H1 (cell line): ENCODE measurements around the gene EPSTI1. TPM values are rescaled to one million over a fixed set of nuclear protein-coding genes. Genes with fewer than 3 reads are reported as not detected.

Source experiments
- CTCF ChIA-PET: fragments of 300-600 bp; sonication (Branson Sonifier 250); formaldehyde crosslinking; loops from one replicate; lab custom pipeline; 2021; ENCODE audit not compliant: partially characterized antibody; lab: Charles Lee
- POLR2A ChIA-PET: fragments of 300-600 bp; sonication (Branson Sonifier 250); formaldehyde crosslinking; loops from one replicate; lab custom pipeline; 2021; ENCODE audit warnings: inconsistent platforms; ENCODE audit not compliant: partially characterized antibody; lab: Charles Lee
- DNase-seq, 2 experiments: peaks; one replicate each; pipeline versions ENCODE4 v3.0.0 to v3.0.0-alpha.2; 2010 to 2022; ENCODE audit warnings: low spot score in 2 of 2, low read depth in 1 of 2, mixed read lengths in 1 of 2
- FAIRE-seq: peaks from 2 replicates; lab custom pipeline; 2011; peaks lifted over from hg19 to GRCh38; lab: Jason Lieb, UNC
- H2AFZ ChIP-seq: 2 replicates; pipeline ENCODE4 v1.8.1; 2012; ENCODE audit warnings: low read length, inconsistent platforms
- H2AK5ac ChIP-seq: 2 replicates; pipeline ENCODE4 v1.6.1; 2013; ENCODE audit warnings: low read depth, low read length
- H2BK120ac ChIP-seq: replicated peaks from 2 replicates; pipeline ENCODE3; 2013; ENCODE audit warnings: low read depth, low read length, inconsistent platforms
- H2BK12ac ChIP-seq: 2 replicates; pipeline ENCODE4 v1.6.1; 2013; ENCODE audit warnings: low read depth, low read length
- H2BK15ac ChIP-seq: 2 replicates; pipeline ENCODE4 v1.6.1; 2013; ENCODE audit warnings: low read length
- H2BK20ac ChIP-seq: 2 replicates; pipeline ENCODE4 v1.6.1; 2013; ENCODE audit warnings: low read length
- H2BK5ac ChIP-seq: 2 replicates; pipeline ENCODE4 v1.6.1; 2013; ENCODE audit warnings: low read depth, low read length
- H3K14ac ChIP-seq: 2 replicates; pipeline ENCODE4 v1.6.1; 2013; ENCODE audit warnings: inconsistent platforms; ENCODE audit not compliant: insufficient read length
- H3K18ac ChIP-seq: 2 replicates; pipeline ENCODE4 v1.6.1; 2013; ENCODE audit warnings: low read length; ENCODE audit errors: extremely low read depth
- H3K23ac ChIP-seq: 2 replicates; pipeline ENCODE4 v1.6.1; 2013; ENCODE audit warnings: inconsistent platforms; ENCODE audit not compliant: insufficient read length
- H3K23me2 ChIP-seq: 2 replicates; pipeline ENCODE4 v1.6.1; 2013; ENCODE audit warnings: low read depth, low read length
- H3K27ac ChIP-seq: 2 replicates; pipeline ENCODE4 v1.6.1; 2011; ENCODE audit warnings: low read depth, low read length, inconsistent platforms
- H3K27me3 ChIP-seq, 4 experiments: replicated peaks in 1 of 4; 1 replicate in 1 of 4; 2 replicates in 3 of 4; pipeline versions ENCODE4 v1.6.1 to v1.8.1; 2011 to 2013; ENCODE audit warnings: low read length in 3 of 4, mild to moderate bottlenecking in 3 of 4, inconsistent platforms in 2 of 4, mixed read lengths in 2 of 4, moderate library complexity in 1 of 4; ENCODE audit not compliant: control insufficient read depth in 3 of 4, insufficient read depth in 3 of 4; ENCODE audit errors: extremely low read depth in 1 of 4
- H3K36me3 ChIP-seq, 4 experiments: 2 replicates each; pipeline versions ENCODE4 v1.6.1 to v1.8.1; 2011 to 2013; ENCODE audit warnings: mild to moderate bottlenecking in 4 of 4, low read length in 3 of 4, moderate library complexity in 2 of 4, control low read depth in 1 of 4, inconsistent platforms in 1 of 4; ENCODE audit not compliant: insufficient read depth in 4 of 4, control insufficient read depth in 2 of 4
- H3K4ac ChIP-seq: replicated peaks from 2 replicates; pipeline ENCODE3; 2013; ENCODE audit warnings: low read length, low read depth, mixed read lengths, inconsistent platforms; ENCODE audit not compliant: insufficient read length
- H3K4me1 ChIP-seq, 4 experiments: replicated peaks in 1 of 4; 1 replicate in 1 of 4; 2 replicates in 3 of 4; pipeline versions ENCODE4 v1.6.1 to v1.8.1; 2011 to 2013; ENCODE audit warnings: low read length in 3 of 4, inconsistent platforms in 2 of 4, mixed read lengths in 1 of 4; ENCODE audit not compliant: insufficient read depth in 4 of 4, control insufficient read depth in 3 of 4
- H3K4me2 ChIP-seq, 2 experiments: 2 replicates each; pipeline versions ENCODE4 v1.6.1 to v1.8.1; 2011 to 2013; ENCODE audit warnings: low read depth in 2 of 2, low read length in 2 of 2, control low read depth in 1 of 2, inconsistent platforms in 1 of 2, mild to moderate bottlenecking in 1 of 2; ENCODE audit not compliant: insufficient read depth in 1 of 2
- H3K4me3 ChIP-seq, 4 experiments: fragments of 200-600, 300-600 bp in 1 of 4; sonication (generic), shearing (Covaris generic), sonication (Bioruptor Twin) in 1 of 4; 2 replicates each; pipeline versions ENCODE4 v1.5.1 to v1.8.1; 2011 to 2016; ENCODE audit warnings: low read length in 4 of 4, low read depth in 3 of 4, control low read depth in 2 of 4, inconsistent platforms in 2 of 4, mild to moderate bottlenecking in 2 of 4, mixed read lengths in 1 of 4, moderate library complexity in 1 of 4; ENCODE audit not compliant: insufficient read depth in 2 of 4; ENCODE audit errors: extremely low read depth in 1 of 4
- H3K56ac ChIP-seq: replicated peaks from 2 replicates; pipeline ENCODE3; 2013; ENCODE audit warnings: low read depth, mild to moderate bottlenecking, mixed read lengths, low read length, inconsistent platforms; ENCODE audit not compliant: insufficient read length
- H3K79me1 ChIP-seq: 2 replicates; pipeline ENCODE4 v1.6.1; 2013; ENCODE audit warnings: low read depth, low read length, control low read depth
- H3K79me2 ChIP-seq, 2 experiments: 2 replicates each; pipeline versions ENCODE4 v1.6.1 to v1.8.1; 2012 to 2013; ENCODE audit warnings: low read length in 2 of 2, mild to moderate bottlenecking in 2 of 2, inconsistent platforms in 1 of 2; ENCODE audit not compliant: insufficient read depth in 2 of 2, control insufficient read depth in 1 of 2
- H3K9ac ChIP-seq, 4 experiments: replicated peaks in 1 of 4; 1 replicate in 1 of 4; 2 replicates in 3 of 4; pipeline versions ENCODE4 v1.6.1 to v1.8.1; 2011 to 2013; ENCODE audit warnings: low read depth in 3 of 4, low read length in 3 of 4, control low read depth in 2 of 4, mild to moderate bottlenecking in 2 of 4, moderate library complexity in 2 of 4, inconsistent platforms in 1 of 4; ENCODE audit errors: extremely low read depth in 1 of 4
- H3K9me3 ChIP-seq, 2 experiments: 2 replicates each; pipeline versions ENCODE4 v1.6.1 to v1.8.1; 2012 to 2013; ENCODE audit warnings: mild to moderate bottlenecking in 2 of 2, moderate library complexity in 2 of 2, control low read depth in 1 of 2, inconsistent platforms in 1 of 2, low read depth in 1 of 2, low read length in 1 of 2, mixed read lengths in 1 of 2; ENCODE audit not compliant: insufficient read depth in 2 of 2
- H4K20me1 ChIP-seq, 2 experiments: replicated peaks in 1 of 2; 2 replicates each; pipeline versions ENCODE3 to v1.8.1; 2011 to 2013; ENCODE audit warnings: inconsistent platforms in 2 of 2, low read length in 2 of 2, mild to moderate bottlenecking in 1 of 2; ENCODE audit not compliant: insufficient read depth in 2 of 2, control insufficient read depth in 1 of 2
- H4K5ac ChIP-seq: 2 replicates; pipeline ENCODE4 v1.6.1; 2013; ENCODE audit warnings: low read length, low read depth, mixed read lengths, inconsistent platforms; ENCODE audit not compliant: insufficient read length
- H4K8ac ChIP-seq: 2 replicates; pipeline ENCODE4 v1.8.0; 2013; ENCODE audit warnings: mild to moderate bottlenecking, moderate library complexity, low read length, inconsistent platforms; ENCODE audit not compliant: insufficient read depth; ENCODE audit errors: extremely low read depth
- H4K91ac ChIP-seq: replicated peaks from 2 replicates; pipeline ENCODE3; 2013; ENCODE audit warnings: low read length, mixed read lengths, inconsistent platforms; ENCODE audit not compliant: insufficient read length
- CTBP2 ChIP-seq: IDR thresholded peaks from 2 replicates; pipeline ENCODE4 v1.7.0; 2011; ENCODE audit warnings: borderline replicate concordance, mild to moderate bottlenecking, moderate library complexity, mixed read lengths, low read length; ENCODE audit not compliant: insufficient read depth, insufficient read length
- EP300 ChIP-seq, 2 experiments: IDR thresholded peaks; 1 replicate in 1 of 2; 2 replicates in 1 of 2; pipeline ENCODE4 v1.6.1; 2011 to 2012; ENCODE audit warnings: low read depth in 2 of 2, low read length in 2 of 2, mild to moderate bottlenecking in 2 of 2, borderline replicate concordance in 1 of 2, inconsistent platforms in 1 of 2, moderate library complexity in 1 of 2
- JUN ChIP-seq: IDR thresholded peaks from 2 replicates; pipeline ENCODE4 v1.6.1; 2011; ENCODE audit warnings: low read depth, mild to moderate bottlenecking, improper control_type of control experiment, low read length
- JUND ChIP-seq: IDR thresholded peaks from 2 replicates; pipeline ENCODE4 v1.6.1; 2011; ENCODE audit warnings: mild to moderate bottlenecking, improper control_type of control experiment, low read length
- POLR2A ChIP-seq, 2 experiments: IDR thresholded peaks; 1 replicate in 1 of 2; 2 replicates in 1 of 2; pipeline ENCODE4 v1.6.1; 2011; ENCODE audit warnings: low read depth in 2 of 2, low read length in 2 of 2, mild to moderate bottlenecking in 2 of 2; ENCODE audit errors: control extremely low read depth in 1 of 2
- POU5F1 ChIP-seq: IDR thresholded peaks from 2 replicates; pipeline ENCODE4 v1.6.1; 2011; ENCODE audit warnings: low read depth, mild to moderate bottlenecking, low read length, moderate library complexity
- RAD21 ChIP-seq, 2 experiments: IDR thresholded peaks in 1 of 2; conservative IDR thresholded peaks in 1 of 2; 2 replicates each; pipeline ENCODE4 v1.6.1; 2011; ENCODE audit warnings: low read depth in 2 of 2, low read length in 2 of 2, improper control_type of control experiment in 1 of 2, inconsistent platforms in 1 of 2, mild to moderate bottlenecking in 1 of 2, moderate library complexity in 1 of 2
- RBBP5 ChIP-seq: IDR thresholded peaks from 2 replicates; pipeline ENCODE4 v1.7.1; 2012; ENCODE audit warnings: low read depth, mild to moderate bottlenecking, inconsistent platforms, low read length, moderate library complexity, borderline replicate concordance
- RXRA ChIP-seq: IDR thresholded peaks from 2 replicates; pipeline ENCODE4 v1.6.1; 2011; ENCODE audit warnings: low read depth, mild to moderate bottlenecking, low read length, moderate library complexity; ENCODE audit not compliant: insufficient read depth
- TAF1 ChIP-seq: IDR thresholded peaks from 2 replicates; pipeline ENCODE4 v1.6.1; 2011; ENCODE audit warnings: mild to moderate bottlenecking, low read depth, low read length
- WGBS, 2 experiments: shearing (Covaris generic) in 1 of 2; methylation state at CpG; one replicate each; pipeline versions ENCODE4 v1.1.6 to v1.1.7; 2013 to 2015; ENCODE audit warnings: low lambda C conversion rate in 2 of 2, mixed read lengths in 2 of 2, inconsistent platforms in 1 of 2, low coverage in 1 of 2, missing lambda C conversion rate in 1 of 2; ENCODE audit not compliant: insufficient replicate concordance in 2 of 2, insufficient coverage in 1 of 2, insufficient read length in 1 of 2; ENCODE audit errors: extremely low coverage in 1 of 2, missing lambda C conversion rate in 1 of 2; 5-methylcytosine and 5-hydroxymethylcytosine counted together
- polyA plus RNA-seq, 7 experiments: library from polyadenylated mRNA; depleted of rRNA in 3 of 7; stranded (reverse) in 5 of 7; unstranded in 2 of 7; fragments of >200 nt in 5 of 7; fragments of 200-250 nt in 2 of 7; gene quantifications; 1 replicate in 5 of 7; 2 replicates in 1 of 7; 4 replicates in 1 of 7; pipeline versions ENCODE4 v1.2.1 to v1.2.3, GENCODE V29; 2011 to 2013; ENCODE audit warnings: missing spikeins in 2 of 7, mixed read lengths in 2 of 7
- total RNA-seq: library from RNA; stranded (reverse); fragmentation: NEBNext Ultra II Directional; extraction: Animal tissue kit (Norgen Biotek cat#: 25700); gene quantifications from 2 replicates; pipeline ENCODE4 v1.2.1, GENCODE V29; 2021
- TF ChIP-seq, protein P1 (sequence below): IDR thresholded peaks from 2 replicates; pipeline ENCODE4 v1.6.1; 2011; ENCODE audit warnings: low read depth, mild to moderate bottlenecking, low read length; ENCODE audit not compliant: insufficient read depth
- TF ChIP-seq, protein P2 (sequence below): IDR thresholded peaks from 2 replicates; pipeline ENCODE4 v1.6.1; 2011; ENCODE audit warnings: low read length, improper control_type of control experiment

Gene EPSTI1
- total and polyA plus RNA-seq, 2 of the 8 experiments (the other 6 are each of a cell fraction or from before 2014, with no cell fraction given), result 0.23 to 0.37 TPM

DNA sequence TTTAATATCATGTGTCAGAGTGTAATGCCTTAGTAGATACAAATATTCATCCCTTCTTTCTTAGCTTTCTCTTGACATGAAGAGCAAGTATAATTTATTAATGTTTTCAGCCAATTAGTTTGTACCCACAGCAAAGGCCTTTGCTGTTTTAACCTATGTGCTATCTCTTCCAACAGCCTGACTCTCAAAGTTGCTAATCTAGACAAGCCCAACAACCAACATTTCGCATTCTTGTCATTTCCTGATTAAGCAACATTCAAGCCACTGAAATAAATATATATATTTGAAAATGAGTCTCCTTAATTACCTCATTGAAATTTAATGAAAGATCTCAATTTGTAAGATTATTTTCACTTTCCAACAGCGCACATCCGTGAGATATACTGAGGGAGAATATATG is 18.5 kb downstream of the EPSTI1 start:
- no peak overlapping the region for H3K27ac ChIP-seq
- H3K4me1 ChIP-seq, result peaks cover 3 to 15% (median 4%) of the 10 kb centered on the region in 4 experiments; a peak in 5 of 7 replicates
- H4K91ac ChIP-seq, result no peak overlapping the region
- no peak overlapping the region for H3K14ac ChIP-seq
- no peak overlapping the region for H2BK5ac ChIP-seq
- H3K79me1 ChIP-seq, result no peaks in the 10 kb centered on the region
- no peaks in the 10 kb centered on the region for H3K79me2 ChIP-seq
- no peak overlapping the region for H4K8ac ChIP-seq
- no peaks in the 10 kb centered on the region for H4K20me1 ChIP-seq
- FAIRE-seq, result no peak
- CTCF ChIA-PET, result interaction anchor here (0.9 to 2.9 kb wide), 3 partner anchors 9 to 17 kb away, joined by 3 to 13 read pairs (median 4); no protein-coding TSS in a partner anchor
- H4K5ac ChIP-seq, result no peak overlapping the region
- H3K56ac ChIP-seq, result no peak overlapping the region
- no peak overlapping the region for H3K18ac ChIP-seq
- no peak overlapping the region for H2AFZ ChIP-seq
- POLR2A ChIA-PET, result no interaction called here
- H3K4me2 ChIP-seq, result no peak overlapping the region
- H3K4me3 ChIP-seq, result no peak overlapping the region
- H3K4ac ChIP-seq, result no peak overlapping the region
- H2BK20ac ChIP-seq, result no peak overlapping the region
- no peaks in the 10 kb centered on the region; a peak in 1 of 4 replicates for H3K9me3 ChIP-seq
- no peak for DNase-seq
- no peak overlapping the region for H3K23ac ChIP-seq
- no peaks in the 10 kb centered on the region for H3K36me3 ChIP-seq
- 90% methylated on average over 3 of the region's 3 CpGs; no CpG with 5 or more reads in 1 of the 2 experiments for WGBS, 2 experiments
- H2BK12ac ChIP-seq, result no peak overlapping the region
- no peak overlapping the region for H2BK120ac ChIP-seq
- no peak overlapping the region for H2BK15ac ChIP-seq
- H3K27me3 ChIP-seq, result no peaks in the 10 kb centered on the region
- no peak overlapping the region for H3K9ac ChIP-seq
- H2AK5ac ChIP-seq, result no peak overlapping the region
- no peaks in the 10 kb centered on the region for H3K23me2 ChIP-seq
- TF ChIP-seq JUND (no peak), TAF1 (no peak), JUN (no peak), RBBP5 (no peak), POU5F1 (no peak), POLR2A (IDR thresholded peaks at IDR 0.05; ENCODE audit: control extremely low read depth in 1 of 2, low read depth in 2 of 2, low read length in 2 of 2) (no peak), RXRA (no peak), RAD21 (IDR thresholded peaks at IDR 0.05 in 1 of 2, conservative IDR thresholded peaks at IDR 0.05 in 1 of 2; ENCODE audit: low read depth in 2 of 2, low read length in 2 of 2) (no peak), EP300 (IDR thresholded peaks at IDR 0.05; ENCODE audit: borderline replicate concordance in 1 of 2, low read depth in 2 of 2, low read length in 2 of 2) (no peak), CTBP2 (no peak)
- TF ChIP-seq, protein P1, sequence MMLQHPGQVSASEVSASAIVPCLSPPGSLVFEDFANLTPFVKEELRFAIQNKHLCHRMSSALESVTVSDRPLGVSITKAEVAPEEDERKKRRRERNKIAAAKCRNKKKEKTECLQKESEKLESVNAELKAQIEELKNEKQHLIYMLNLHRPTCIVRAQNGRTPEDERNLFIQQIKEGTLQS, result no peak
- TF ChIP-seq, protein P2, sequence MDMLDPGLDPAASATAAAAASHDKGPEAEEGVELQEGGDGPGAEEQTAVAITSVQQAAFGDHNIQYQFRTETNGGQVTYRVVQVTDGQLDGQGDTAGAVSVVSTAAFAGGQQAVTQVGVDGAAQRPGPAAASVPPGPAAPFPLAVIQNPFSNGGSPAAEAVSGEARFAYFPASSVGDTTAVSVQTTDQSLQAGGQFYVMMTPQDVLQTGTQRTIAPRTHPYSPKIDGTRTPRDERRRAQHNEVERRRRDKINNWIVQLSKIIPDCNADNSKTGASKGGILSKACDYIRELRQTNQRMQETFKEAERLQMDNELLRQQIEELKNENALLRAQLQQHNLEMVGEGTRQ, result no peak
